Tongue (tissue), 2 donors: ENCODE results near the gene RBL2. TPM values are rescaled to one million over a fixed set of nuclear protein-coding genes. Genes with fewer than 3 reads are reported as not detected.
A peak's percentile ranks its signal among the peaks of the same experiment; 100 is the strongest.

ENCODE experiments used
- DNase-seq: peaks from one replicate; pipeline ENCODE4 v3.0.0-alpha.2; 2015
- total RNA-seq: library from RNA; depleted of rRNA; stranded (reverse); fragments of >200 nt; gene quantifications from one replicate; pipeline ENCODE4 v1.2.3, GENCODE V29; 2014

Gene RBL2
- total RNA-seq, 1 donor from 2014 or later = 78.7 TPM

DNA sequence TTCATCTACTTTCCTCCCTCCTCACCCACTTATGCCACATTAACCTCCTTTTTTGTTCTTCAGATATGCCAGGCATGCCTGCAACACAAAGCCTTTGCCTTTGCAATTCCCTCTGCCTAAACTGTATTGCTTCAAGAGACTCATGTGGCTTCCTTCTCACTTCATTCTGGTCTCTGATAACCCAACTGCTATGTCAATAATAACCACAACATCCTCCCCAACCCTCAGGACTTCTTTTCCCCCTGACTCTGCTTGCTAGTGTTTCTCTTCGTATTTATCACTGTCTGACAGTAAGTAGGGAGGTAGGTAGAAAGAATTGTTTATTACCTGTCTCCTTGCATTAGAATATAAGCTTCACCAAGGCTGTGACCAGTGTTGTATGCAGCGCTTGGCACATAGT is 22.4 kb downstream of the RBL2 start:
- no peak for DNase-seq

DNA sequence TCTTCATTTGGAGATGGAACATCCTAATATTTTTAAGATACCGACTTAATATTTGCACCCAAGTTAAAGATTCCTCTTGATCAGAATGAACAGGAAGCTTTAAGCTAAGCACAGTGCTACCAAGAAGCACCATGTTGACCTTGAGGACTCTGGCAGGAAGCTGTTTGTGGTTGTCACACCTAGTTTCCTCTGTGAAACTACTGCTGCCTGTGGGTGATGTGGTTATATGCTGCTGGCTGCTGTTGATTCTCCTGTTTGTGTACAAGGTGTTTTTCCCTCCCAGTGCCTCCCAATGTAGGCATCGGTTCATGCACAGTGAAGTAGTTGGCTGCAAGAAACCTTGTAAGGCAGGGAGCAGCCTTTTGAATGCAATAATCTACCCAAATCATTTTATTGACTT is 23.4 kb downstream of the RBL2 start:
- no peak for DNase-seq

DNA sequence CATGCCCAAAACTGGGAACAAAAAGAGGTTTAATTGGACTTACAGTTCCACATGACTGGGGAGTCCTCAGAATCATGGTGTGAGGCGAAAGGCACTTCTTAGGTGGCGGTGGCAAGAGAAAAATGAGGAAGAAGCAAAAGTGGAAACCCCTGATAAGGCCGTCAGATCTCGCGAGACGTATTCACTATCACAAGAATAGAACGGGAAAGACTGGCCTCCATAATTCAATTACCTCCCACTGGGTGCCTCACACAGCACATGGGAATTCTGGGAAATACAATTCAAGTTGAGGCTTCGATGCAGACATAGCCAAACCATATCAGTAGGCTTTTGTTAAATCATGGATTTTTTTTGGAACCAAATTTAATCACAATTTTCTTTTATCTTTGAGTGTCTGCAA is 24.4 kb downstream of the RBL2 start:
- DNase-seq = no peak

DNA sequence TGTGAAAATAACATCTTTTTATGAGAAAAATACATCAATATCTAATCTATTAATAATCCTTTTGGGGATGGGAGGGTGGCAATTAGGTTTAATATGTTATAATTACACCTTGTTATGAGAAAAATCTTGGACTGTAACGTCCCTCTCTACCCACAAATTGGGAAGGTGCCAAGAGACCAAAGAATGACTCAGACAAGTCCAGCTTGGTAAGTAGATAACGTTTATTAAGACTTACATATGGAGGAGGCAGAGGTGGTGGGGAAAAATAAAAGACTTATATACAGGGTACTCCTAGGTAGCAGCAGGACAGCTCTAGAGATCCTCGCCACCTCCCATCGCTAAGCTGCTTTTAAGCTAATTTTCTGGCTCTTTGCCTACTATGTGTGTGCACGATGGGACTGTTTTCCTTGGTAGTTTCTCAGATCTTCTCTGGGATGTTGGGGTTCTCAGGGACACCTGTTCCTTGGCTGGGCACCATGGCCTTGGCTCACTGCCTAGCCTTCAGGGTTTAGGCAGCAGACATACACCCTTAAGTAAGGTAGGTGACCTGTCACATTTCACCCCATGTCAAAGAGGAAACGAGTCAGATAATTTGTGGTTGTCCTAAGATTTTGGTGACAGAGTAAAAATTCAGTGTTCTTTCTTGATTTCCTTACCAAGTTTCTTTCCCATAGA is 31.5 kb downstream of the RBL2 start:
- no peak for DNase-seq

DNA sequence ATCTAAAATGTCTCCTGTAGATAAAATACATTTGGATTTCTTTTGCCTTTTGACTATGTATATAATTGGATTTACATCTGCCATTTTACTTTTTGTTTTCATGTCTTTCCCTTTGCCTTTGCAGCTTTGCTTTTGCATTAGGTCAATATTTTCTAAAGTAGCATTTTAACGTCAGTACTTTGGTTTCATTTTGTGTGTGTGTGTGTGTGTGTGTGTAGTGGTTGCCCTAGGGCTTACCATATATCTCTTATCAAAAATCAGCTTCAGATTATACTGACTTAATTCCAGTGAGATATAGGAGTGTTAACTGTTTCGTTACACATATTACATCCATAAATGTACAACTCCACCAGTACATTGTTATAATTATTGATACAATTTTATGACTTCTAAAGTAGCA is 42.6 kb downstream of the RBL2 start:
- no peak for DNase-seq

DNA sequence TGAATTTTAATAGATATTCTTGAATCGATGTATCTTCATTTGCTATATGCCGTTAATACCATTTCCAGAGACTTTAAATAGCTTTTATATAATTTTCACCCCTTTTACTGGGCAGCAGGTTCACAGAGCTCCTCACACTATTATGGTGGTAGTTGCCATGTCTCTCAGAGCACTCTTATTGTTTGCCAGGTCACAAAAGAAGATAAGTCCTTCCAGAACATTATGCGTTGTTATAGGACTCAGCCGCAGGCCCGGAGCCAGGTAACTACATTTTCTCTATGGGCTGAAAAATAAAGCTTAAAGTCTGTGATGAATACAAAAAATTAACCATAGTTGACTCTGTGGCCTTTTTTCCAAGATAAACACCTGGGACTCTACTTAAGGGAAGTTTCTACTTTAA is 44.7 kb downstream of the RBL2 start:
- no peak for DNase-seq

DNA sequence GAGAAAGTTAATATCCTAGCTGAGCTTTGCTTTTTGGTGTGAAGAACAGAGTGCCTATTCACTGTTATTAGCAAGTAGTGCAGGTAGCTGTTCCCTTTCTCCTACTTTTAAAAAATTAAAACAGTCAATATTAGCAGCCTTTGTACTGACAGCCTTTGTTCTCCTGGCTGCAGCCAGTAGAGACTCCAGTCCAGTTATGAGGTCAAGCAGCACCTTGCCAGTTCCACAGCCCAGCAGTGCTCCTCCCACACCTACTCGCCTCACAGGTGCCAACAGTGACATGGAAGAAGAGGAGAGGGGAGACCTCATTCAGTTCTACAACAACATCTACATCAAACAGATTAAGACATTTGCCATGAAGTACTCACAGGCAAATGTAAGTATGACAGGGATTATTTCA is 46.1 kb downstream of the RBL2 start:
- no peak for DNase-seq

DNA sequence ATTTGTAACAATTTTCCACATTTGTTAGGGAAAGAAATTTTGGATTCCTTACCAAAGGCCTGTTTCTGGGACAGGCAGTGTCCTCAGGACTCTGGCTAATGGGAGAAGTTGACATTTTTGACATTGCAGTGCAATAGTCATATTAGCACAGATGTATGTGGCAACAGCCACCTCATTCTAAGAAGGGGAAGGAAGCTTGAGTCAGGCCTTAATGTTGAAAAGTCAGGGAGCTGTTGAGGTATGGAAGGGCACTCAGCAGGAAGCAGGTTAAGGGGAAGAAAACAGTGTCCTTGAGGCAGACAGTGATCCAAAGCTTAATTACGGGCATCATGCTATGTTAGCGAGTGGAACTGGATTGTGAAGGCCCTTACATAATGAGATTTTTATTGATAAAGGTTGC is 47.9 kb downstream of the RBL2 start:
- DNase-seq = no peak

DNA sequence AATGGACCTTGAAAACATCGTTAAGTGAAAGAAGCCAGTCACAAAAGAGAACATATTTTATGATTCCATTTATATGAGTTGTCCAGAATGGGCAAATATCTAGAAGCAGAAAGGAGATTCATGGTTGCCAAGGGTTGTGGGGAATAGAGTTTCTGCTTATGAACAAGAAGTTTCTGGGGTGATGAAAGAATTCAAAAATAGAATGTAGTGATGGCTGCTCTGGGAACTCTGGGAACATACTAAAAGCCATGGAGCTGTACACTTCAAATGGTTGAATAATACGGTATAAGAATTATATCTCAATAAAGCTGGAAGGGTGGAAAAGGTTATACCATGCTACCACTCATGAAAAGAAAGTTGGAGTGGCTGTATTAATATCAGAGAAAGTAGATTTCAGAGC is 50.3 kb downstream of the RBL2 start:
- no peak for DNase-seq

DNA sequence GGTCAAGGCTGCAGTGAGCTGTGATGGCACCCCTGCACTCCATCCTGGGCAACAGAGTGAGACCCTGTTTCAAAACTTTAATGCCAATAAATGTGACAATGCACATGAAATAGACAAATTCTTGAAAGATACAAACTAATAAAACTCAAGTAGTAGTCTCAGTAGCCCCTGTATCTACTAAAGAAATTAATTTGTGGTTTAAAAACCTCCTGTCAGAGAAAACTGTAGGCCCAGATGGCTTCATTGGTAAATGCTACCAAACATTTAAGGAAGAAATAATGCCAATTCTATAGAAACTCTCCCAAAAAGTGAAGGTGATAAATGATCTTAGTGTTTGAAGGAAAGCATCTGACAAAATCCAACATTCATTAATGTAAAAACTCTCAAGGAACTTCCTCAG is 52.0 kb downstream of the RBL2 start:
- no peak for DNase-seq

DNA sequence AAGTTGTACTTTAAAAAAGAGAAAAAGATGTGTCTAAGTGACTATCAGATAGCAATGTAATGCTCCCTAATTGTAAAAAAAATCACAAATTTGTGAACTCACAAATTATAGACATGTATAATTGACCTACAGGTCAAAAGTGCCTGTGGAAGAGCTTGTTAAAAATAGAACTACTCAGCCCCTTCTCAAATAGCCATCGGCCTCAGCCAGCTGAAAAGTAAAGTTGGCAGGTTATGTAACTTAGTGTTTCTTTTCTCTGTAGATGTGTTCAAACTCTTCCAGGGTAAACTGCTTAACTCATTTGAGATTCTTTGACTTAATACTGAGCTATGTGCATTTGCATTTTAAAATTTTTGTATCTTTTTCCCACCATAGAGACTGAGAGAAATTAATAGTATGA is 55.5 kb downstream of the RBL2 start:
- no peak for DNase-seq

DNA sequence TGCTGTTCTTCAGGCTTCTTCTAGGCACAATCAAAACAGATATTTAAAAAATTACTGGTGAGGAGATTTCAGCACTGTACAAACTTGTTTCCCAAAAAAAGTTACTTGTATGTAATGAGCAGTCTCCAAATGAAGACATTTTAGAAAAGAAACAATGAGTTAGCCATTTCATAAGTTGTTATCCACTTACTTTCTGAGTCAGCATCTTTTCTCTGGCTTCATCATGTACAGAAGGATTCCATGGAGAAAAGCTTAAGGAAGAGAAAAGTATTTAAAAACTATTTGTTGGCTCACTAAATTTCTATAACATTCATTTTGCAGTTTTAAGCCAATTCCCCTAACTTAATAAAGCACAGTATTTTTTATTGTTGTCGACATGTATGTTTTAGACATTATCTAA is 58.2 kb downstream of the RBL2 start:
- no peak for DNase-seq

DNA sequence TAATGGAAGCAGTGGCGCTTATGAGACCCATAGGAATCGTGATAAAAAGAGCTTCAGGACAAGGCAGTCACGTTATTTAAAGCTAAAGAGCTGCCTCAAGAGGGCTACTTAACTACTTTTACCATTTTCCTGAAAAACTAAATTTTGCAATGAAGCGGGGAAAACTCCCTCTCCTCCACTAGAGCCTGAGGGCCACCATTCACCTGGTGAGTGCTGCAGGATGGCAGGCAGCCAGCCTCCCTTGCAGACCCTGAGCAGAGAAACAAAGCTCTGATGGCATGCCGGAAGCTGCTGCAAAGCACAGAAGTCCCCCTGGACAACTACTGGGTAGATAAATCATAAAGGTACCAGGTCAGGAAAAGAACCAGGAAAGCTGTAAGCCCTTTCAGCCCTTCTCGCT is 60.4 kb downstream of the RBL2 start:
- no peak for DNase-seq

DNA sequence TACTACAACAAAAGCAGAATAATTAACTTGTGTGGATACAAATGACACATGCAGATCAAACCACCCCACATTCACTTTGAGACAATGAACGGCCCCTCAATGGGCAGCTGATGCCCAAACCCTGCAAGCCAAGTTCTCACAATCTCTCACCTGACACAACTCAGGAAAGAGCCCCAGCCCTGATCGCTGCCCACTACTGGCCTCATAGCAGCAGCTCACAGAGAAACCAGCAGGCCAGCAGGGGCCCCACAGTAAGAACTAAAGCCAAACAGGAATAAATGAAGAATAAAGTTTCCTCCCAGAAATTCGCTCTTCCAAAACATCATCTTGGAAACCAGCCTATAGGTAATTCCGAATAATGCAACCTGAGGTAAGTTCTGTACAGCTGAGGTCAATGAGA is 61.1 kb downstream of the RBL2 start:
- DNase-seq = no peak

DNA sequence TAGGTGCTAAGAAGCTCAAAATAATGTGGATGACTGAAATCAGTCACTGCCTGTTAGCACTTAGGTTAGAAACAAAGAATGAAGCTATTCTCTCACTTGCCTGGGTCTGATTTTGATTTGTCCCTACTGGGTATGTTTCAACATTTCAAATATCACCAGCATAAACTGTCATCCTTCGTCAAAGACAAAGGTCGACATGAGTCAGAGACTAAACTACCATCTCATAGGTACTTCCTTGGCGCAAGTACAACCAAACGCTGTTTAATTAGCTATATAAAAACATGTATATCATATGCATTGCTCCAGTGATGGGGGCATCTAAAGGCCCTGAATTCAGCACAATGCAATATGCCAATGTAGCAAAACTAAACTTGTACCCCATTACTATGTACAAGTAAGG is 64.7 kb downstream of the RBL2 start:
- DNase-seq = no peak

DNA sequence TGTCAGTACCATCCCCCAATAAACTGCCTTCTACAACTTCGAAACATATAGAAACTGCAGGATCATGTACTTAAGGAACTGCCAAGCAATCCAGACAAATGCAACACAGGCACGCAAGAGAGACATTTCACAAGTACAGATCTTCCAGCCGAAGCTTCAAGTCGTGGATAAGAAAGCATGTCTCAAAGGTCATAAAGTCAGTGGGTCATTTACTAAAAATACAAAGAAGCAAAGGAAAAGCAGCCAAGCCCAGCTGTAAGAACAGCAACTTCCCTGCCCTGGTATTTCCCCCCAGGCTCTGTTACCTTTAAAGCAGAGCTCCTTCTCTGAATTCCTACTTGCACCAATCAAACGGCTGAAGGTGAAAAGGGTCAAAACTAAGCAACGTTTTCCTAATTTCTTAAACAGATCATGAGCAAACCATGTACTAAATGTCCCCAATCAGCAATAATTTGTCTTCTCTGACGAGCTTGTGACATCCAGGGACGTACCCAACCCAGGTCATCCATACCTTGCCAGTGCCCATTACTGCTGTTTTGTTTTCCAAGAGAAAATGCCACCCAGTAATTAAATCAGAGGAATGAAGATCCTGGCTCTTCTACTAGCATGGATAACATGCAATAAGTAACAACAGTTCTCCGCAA is 67.1 kb downstream of the RBL2 start:
- no peak for DNase-seq

DNA sequence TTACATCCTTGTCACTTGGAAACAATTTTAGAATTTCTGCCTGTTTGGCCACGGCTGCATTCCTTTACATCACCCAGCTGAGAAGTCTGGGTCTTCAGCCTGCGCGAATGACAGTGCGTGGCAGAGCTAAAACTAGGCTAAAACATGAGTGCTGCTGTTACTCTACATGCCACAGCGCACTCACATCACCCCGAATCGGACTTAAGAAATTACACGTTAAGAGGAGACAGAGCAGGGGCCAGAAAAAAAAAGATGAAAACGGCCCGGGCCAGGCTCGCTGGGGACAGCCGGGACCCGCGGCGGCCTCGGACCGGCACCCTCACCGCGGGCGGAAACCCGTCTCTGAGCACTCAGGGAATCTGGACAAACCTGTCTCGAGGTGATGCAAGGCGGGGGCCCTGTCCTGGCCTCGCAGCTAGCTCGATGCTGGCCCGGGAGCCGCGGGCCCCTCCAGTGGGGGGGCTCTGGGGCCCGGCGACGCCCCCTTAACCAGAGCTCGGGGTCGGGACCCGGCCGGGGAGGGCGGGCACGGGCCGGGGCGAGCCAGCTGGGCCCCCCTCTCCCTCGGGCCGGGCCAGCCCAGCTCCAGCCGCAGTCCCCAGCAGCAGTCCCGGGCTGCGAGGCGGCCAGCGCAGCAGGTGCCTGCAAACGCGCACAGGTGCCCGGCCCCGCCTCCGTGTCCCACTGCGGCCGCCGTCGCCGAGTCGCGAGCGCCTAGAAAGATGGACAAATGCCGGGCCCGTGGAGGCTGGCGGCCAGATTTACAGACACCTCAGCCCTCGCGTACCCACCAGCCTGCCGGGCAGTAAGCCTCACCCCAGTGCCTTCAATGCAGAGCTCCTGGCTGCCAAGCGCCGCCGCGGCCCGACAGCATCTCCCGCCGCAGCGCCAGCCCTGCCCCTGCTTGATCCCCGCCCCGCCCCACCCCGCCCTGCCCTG is 68.3 kb downstream of the RBL2 start, which contains the start of gene AKTIP:
AKTIP (minus strand) TSS at position 879 of the 939 bp plus-strand sequence. CDS start 2,950 bp downstream, outside the sequence.
- DNase-seq = peak; percentile 47

DNA sequence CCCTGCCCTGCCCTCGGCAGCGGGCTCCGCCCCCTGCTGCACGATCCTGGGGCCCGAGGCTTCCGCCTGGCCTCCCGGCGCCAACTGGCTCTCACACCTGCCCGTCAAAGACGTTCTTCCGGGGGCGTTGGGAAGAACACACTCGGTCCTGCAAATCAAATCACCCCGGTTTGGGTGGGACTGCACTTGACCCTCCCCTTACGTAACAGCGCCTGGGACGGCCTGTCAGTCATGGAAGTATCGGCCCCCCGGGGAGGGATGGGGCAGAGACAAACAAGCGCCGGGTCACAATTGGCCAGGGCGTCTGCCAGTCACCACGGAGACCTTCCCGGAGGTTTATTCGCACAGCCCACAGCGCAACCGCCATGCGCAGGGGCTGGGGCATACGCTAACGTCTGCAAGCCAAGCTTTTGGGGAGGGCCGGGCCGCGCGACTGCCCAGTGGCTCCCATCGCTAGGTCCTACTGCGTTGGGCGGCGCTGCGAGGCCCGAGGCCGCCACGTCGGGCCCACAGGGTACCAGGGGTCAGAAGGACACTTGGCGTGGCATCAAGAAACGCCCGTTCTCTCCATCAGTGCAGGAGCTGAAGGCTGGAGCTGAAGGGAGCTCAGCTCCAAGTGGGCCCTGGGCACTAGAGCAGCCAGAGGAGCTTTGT is 69.1 kb downstream of the RBL2 start:
- DNase-seq = peak; percentile 100

DNA sequence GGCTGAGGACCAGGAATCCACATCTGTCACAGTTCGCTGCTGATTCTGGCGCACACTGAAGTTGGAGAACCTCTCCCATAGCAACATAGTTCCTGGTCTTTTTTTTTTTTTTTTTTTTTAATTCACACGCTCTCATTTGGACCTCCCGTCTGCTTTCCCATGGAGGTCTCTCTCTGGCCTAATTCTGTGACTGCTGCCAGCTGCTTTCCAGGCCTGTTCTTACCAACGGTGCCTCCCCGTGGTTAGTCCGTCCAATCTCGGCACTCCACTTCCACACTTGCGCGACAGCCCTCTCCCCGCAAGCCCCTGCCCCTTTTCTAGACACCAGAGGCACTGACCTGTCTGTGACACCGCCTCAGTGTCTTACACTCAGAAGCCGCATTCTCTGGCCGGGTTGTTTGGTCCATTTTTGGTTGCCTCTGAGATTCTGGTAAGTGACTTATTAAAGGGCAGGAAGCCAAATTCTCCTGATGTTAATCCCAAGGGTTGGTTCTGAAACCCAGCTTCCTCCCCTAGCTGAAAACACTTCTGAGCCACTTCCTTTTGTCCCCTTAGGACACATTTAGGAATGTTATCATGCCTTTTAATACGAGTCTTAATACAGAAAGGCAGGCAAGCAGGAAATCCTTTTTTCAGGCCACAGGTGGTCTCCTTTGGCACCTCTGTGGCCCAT is 69.9 kb downstream of the RBL2 start:
- DNase-seq = no peak

DNA sequence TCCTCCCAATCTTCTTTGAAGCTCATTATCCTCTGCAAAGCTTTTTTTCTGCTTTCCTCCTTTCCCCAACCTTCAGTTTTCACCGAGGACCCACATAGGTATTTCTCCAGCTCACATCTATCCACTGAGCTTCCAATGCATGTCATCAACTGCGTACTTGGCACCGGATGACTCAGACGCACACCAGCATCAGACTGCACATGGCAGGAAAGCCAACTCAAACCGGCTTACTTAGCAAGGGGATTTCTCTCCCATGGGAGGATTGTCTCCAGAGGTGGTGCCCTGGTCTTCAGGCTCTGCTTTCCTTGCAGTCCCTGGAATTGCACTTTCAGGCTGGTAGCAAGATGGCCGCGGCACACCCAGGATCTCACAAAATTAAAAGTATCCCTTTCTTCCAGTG is 70.4 kb downstream of the RBL2 start:
- no peak for DNase-seq

DNA sequence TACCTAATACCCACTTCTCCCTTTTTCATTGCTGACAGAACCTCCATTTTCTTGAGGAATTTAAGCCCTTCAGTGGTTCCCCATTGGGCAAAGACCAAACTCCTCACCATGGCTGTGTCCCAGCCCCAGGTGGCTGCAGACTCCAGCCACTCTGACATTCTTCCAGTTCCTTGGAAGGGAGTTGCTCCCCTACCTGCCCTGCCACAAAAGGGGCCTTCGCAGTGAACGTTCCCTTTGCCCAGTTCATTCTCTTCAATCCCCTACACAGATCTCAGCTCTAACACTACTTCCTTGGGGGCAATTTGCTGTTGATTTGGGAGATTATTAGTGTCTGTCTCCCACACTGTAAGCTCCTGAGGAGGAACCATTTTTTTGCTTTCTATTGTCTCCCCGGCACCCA is 72.0 kb downstream of the RBL2 start:
- DNase-seq = no peak
